ENCODE data around the gene IQCK.

- TF ChIP-seq CTCF (IDR thresholded peaks at IDR 0.05) (no peak), POLR2AphosphoS5 (IDR thresholded peaks at IDR 0.05; ENCODE audit: low read depth, low read length) (no peak), SIN3A (IDR thresholded peaks at IDR 0.05; ENCODE audit: borderline replicate concordance, insufficient read depth, low read depth, low read length) (no peak)
Observed at GRCh38 chr16:19860166-19861041, 142.3 kb downstream of the IQCK start.

All from Panc1 (cell line).